IgD-negative memory B cell (primary cell): ENCODE results near the gene SORBS2. TPM values are rescaled to one million over a fixed set of nuclear protein-coding genes. Genes with fewer than 3 reads are reported as not detected.

Experiments
- H3K27ac Mint-ChIP-seq, 3 donors: one replicate each; pipeline ENCODE4 v1.8.0; 2020 to 2022; ENCODE audit warnings: mild to moderate bottlenecking in 3 of 3, mixed read lengths in 3 of 3, moderate library complexity in 1 of 3
- H3K27me3 Mint-ChIP-seq: one replicate; pipeline ENCODE4 v1.8.0; 2021; ENCODE audit warnings: mixed read lengths
- H3K36me3 Mint-ChIP-seq: one replicate; pipeline ENCODE4 v1.8.0; 2020; ENCODE audit warnings: mild to moderate bottlenecking, mixed read lengths
- H3K4me1 Mint-ChIP-seq, 3 donors: one replicate each; pipeline ENCODE4 v1.8.0; 2020 to 2022; ENCODE audit warnings: mixed read lengths in 3 of 3, mild to moderate bottlenecking in 1 of 3
- H3K4me3 Mint-ChIP-seq, 4 donors: one replicate each; pipeline ENCODE4 v1.8.0; 2020 to 2022; ENCODE audit warnings: mild to moderate bottlenecking in 4 of 4, mixed read lengths in 4 of 4, moderate library complexity in 3 of 4
- H3K9me3 Mint-ChIP-seq, 3 donors: one replicate each; pipeline ENCODE4 v1.8.0; 2020 to 2021; ENCODE audit warnings: mixed read lengths in 3 of 3, mild to moderate bottlenecking in 1 of 3
- polyA plus RNA-seq: library from polyadenylated mRNA; unstranded; fragments of 300-500 nt; fragmentation: Illumina TruSeq; gene quantifications from one replicate; pipeline ENCODE4 v1.2.3, GENCODE V29; 2021

Gene SORBS2
- polyA plus RNA-seq, 1 donor from 2014 or later = not detected

GRCh38 chr4:185580699-185581098 is 231.3 kb downstream of the SORBS2 start:
- peaks cover under 1% of the 10 kb centered on the region for H3K36me3 Mint-ChIP-seq
- H3K27me3 Mint-ChIP-seq = peaks cover 9% of the 10 kb centered on the region
- H3K4me1 Mint-ChIP-seq = no peaks in the 10 kb centered on the region
- H3K27ac Mint-ChIP-seq = no peak overlapping the region
- H3K4me3 Mint-ChIP-seq = no peak overlapping the region
- peaks cover 0 to 5% (median 0%) of the 10 kb centered on the region in 3 donors for H3K9me3 Mint-ChIP-seq

DNA sequence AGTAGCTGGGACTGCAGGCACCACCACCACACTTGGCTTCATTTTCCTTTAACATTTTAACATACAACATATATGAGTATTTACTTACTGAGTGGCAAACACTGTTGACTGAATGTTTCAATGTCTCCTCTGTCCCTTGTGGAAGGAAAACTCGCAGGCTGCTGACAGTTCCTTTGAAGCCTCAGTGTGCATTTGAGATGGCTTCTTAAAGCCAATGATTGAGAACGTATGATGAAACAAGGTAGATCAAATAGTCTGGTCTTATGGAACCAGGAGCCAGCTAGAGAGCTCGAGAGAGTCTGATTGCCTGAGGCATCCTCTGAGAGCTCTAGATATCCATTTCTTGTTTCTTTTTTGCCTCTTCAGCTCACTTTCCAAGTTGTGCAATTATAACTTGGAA is 233.7 kb downstream of the SORBS2 start:
- Mint-ChIP-seq H3K9me3 (peaks cover 0 to 5% (median 0%) of the 10 kb centered on the region in 3 donors), H3K4me1 (no peaks in the 10 kb centered on the region), H3K36me3 (no peaks in the 10 kb centered on the region), H3K4me3 (no peak overlapping the region), H3K27ac (no peak overlapping the region), H3K27me3 (peaks cover 9% of the 10 kb centered on the region)

DNA sequence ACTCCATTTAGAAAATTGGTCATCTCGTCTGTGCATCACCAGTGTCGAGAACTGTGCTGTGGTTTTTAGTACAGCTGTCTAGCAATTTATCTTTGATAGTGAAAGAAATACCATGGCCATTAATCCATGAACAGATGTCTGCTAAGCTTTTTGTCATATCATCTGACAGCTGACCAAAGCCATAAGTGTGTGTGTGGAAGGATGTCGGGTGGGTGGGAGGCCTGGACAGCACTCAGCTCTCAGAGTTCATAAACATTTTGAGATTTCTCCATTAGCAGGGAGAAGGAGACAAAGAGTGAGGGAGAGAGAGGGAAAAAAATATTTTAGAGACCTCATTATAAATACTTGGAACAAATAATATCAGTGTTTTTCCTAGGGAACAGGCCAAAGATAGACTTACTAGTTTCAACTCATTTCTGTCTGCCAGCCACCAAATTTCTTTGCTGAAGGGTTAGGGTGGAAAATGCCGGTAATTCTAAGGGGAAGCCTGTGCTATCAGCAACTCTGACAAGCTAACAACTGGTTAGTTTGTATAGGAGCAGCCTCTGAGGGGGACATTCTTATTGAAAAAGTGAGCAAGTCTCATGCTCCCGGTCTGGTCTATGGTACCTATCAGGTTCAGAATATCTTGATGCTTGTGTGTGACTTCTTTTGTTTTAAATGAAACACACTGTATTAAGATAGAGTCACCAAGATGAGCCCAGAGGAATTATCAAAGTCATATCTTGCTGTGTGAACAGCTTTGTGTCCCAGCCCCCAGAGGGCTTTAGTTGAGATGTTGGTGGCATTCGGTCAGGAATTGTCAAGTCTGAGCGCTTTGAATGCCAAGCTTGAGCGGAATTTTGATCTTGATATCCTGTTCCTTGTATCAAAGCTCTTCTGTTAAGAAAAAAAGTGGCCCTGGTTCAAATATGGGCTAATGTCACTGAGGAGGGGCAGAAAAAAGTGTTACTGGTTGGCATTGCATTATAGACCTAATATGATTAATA is 234.7 kb downstream of the SORBS2 start:
- H3K27ac Mint-ChIP-seq = no peak overlapping the region

DNA sequence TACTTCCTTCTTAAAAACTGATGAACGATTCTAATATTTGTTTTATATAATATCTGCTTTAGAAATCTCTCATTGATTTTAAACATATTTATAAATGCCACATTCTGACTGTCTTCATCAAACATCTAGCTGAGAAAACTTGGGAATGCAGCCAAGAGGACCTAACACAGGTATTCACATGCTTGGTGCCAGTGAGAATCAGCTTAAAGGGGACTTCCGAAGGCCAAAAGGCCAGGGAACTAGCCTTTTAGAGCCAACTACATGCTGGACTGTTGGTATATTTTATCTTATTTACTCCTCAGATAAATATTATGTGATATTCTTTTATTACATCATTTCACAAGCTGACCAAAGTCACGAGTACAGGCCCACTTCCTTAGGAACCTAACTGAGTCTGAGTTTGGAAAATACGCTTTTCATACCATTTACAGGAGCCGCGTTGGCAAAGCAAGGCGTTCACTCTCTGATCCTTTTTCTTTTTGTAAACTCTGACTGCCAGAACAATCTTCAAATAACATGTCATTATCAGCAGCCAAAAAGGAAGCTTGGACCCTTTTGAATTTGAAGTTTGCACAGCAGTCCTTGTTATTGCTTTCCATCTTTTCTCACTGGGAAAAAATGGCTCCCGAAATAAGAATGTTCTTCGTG is 235.6 kb downstream of the SORBS2 start:
- Mint-ChIP-seq H3K9me3 (peaks cover 0 to 5% (median 0%) of the 10 kb centered on the region in 3 donors), H3K36me3 (no peaks in the 10 kb centered on the region), H3K27me3 (peaks cover 9% of the 10 kb centered on the region), H3K27ac (no peak overlapping the region), H3K4me3 (no peak overlapping the region), H3K4me1 (no peaks in the 10 kb centered on the region)

More for the DNA sequence above, 234.7 kb downstream of the SORBS2 start:
- Mint-ChIP-seq H3K27me3 (peaks cover 9% of the 10 kb centered on the region), H3K36me3 (no peaks in the 10 kb centered on the region), H3K4me1 (no peaks in the 10 kb centered on the region), H3K4me3 (no peak overlapping the region), H3K9me3 (peaks cover 0 to 5% (median 0%) of the 10 kb centered on the region in 3 donors)

DNA sequence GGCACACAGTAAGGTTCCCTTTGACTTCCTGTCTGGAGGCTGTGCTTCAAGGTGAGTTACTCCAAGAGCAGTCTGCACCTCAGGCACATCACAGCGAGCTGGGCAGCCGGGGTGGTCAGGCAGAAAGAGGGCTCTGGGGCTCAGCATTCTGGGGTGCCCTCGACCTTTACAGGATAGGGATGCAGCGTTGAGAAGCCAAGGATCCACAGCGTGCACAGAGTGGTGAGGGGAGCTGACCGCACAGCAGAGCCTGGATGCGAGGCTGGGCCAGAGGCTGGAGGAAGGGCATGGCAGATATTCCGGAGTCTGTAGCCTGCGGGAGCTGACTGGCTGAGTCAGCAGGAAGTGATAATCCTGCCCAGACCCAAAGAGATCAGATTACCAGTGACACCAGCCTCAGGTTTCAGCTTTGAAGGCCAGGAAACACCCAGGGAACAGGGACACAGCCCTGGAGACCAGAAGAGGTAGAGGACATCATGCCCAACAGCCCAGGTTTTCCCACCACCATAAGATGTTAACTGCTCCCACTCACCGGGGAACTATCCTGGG is 238.3 kb downstream of the SORBS2 start:
- Mint-ChIP-seq H3K9me3 (peaks cover 0 to 3% (median 0%) of the 10 kb centered on the region in 3 donors), H3K27me3 (peaks cover 9% of the 10 kb centered on the region), H3K4me3 (no peak overlapping the region), H3K36me3 (no peaks in the 10 kb centered on the region), H3K27ac (no peak overlapping the region), H3K4me1 (no peaks in the 10 kb centered on the region)

GRCh38 chr4:185570727-185571126 is 241.3 kb downstream of the SORBS2 start:
- Mint-ChIP-seq H3K4me1 (no peaks in the 10 kb centered on the region), H3K27me3 (peaks cover 2% of the 10 kb centered on the region), H3K4me3 (no peak overlapping the region), H3K36me3 (no peaks in the 10 kb centered on the region), H3K27ac (no peak overlapping the region), H3K9me3 (no peaks in the 10 kb centered on the region)

DNA sequence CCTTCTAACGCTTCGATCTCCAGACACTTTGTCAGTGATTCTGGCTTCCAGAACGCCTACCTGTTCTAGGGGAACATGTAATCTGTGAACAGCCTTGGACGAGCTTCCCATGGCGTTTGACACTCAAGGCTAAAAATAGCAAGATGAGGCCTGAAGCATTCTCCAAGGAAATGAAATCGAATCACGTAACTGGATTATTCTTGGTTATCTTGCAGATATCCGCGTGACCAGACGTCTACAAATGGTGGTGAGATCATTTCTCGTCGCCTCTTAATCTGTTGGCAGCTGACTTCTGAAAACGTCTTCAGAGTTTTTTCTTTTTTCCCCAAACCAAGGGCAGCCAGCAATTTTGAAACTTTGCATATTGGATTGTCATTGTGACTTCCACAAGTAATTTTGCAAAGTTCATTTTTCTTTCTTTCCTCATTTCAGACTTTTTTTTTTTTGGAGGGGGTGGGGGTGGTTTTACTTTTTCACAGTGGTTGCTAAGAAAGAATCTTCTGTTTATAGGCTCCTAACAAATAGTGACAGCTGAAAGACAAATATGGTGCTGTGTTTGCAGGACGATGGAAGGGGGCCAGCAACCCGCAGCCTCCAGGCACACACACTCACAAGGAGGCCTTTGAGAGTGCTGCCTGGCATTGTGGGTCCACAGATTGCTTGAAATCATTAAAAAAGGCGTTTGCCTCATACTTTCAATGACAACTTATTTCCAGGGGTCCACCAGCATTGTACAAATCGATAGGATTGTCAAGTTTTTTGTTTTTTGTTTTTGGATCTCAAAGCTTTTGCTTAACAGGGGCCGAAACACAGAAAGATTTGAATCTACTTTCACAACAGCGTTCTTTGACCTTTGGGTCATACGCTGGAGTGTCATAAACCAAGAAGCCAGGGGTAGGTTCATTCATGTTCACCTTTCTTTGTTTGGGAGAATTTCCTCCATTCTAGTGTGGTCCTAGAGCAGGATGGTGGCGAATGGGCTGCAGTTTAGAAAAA is 244.3 kb downstream of the SORBS2 start:
- no peak overlapping the region for H3K27ac Mint-ChIP-seq
- no peaks in the 10 kb centered on the region for H3K4me1 Mint-ChIP-seq
- no peaks in the 10 kb centered on the region for H3K27me3 Mint-ChIP-seq
- no peak overlapping the region for H3K4me3 Mint-ChIP-seq
- H3K36me3 Mint-ChIP-seq = no peaks in the 10 kb centered on the region
- peaks cover 0 to 5% (median 3%) of the 10 kb centered on the region in 3 donors for H3K9me3 Mint-ChIP-seq

DNA sequence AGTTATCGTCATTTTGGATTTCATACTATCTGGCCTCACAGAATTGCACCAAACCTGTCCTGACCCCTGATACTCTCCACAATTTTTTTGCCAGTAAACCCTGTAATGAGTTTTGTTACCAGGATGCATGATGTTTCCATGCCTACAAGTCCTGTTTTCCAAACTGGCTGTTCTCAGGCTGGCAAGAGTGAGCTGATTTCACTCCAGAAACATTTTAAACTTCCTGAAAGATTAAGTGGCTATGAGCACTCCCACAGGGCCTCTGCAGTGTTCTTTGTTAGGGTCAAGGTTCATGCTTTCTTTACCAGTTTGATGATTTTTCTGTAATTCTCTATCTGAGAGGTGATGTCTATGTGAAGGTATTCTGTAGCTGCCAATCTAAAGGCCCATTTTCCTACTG is 245.0 kb downstream of the SORBS2 start:
- Mint-ChIP-seq H3K27me3 (no peaks in the 10 kb centered on the region), H3K27ac (no peak overlapping the region), H3K36me3 (no peaks in the 10 kb centered on the region), H3K9me3 (peaks cover 0 to 5% (median 3%) of the 10 kb centered on the region in 3 donors), H3K4me1 (no peaks in the 10 kb centered on the region), H3K4me3 (no peak overlapping the region)

GRCh38 chr4:185566425-185566824 is 245.6 kb downstream of the SORBS2 start:
- no peak overlapping the region for H3K4me3 Mint-ChIP-seq
- H3K4me1 Mint-ChIP-seq = no peaks in the 10 kb centered on the region

GRCh38 chr4:185565696-185566095 is 246.3 kb downstream of the SORBS2 start:
- Mint-ChIP-seq H3K27me3 (no peaks in the 10 kb centered on the region), H3K36me3 (no peaks in the 10 kb centered on the region), H3K27ac (no peak overlapping the region), H3K4me1 (no peaks in the 10 kb centered on the region), H3K4me3 (no peak overlapping the region), H3K9me3 (peaks cover 0 to 5% (median 3%) of the 10 kb centered on the region in 3 donors)

More at GRCh38 chr4:185566425-185566824, 245.6 kb downstream of the SORBS2 start:
- Mint-ChIP-seq H3K27ac (no peak overlapping the region), H3K36me3 (no peaks in the 10 kb centered on the region), H3K27me3 (no peaks in the 10 kb centered on the region), H3K9me3 (peaks cover 0 to 5% (median 3%) of the 10 kb centered on the region in 3 donors)

DNA sequence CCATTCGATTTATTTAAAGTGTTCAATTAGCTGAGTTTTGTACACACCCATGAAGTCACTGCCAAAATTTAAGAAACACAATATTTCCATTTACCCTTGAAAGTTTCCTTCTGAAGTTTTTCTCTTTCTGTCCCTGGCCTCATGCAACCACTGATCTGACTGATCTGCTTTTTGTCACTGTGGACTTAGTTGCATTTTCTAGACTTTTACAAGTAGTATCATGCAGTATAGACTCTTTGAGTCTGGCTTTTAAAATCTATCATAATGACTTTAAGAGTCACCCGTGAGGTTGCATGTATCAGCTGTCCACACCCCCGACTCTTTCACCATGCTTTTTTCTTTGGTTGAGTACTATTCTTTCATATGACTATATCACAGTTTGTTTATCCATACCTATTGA is 247.6 kb downstream of the SORBS2 start:
- no peaks in the 10 kb centered on the region for H3K36me3 Mint-ChIP-seq

DNA sequence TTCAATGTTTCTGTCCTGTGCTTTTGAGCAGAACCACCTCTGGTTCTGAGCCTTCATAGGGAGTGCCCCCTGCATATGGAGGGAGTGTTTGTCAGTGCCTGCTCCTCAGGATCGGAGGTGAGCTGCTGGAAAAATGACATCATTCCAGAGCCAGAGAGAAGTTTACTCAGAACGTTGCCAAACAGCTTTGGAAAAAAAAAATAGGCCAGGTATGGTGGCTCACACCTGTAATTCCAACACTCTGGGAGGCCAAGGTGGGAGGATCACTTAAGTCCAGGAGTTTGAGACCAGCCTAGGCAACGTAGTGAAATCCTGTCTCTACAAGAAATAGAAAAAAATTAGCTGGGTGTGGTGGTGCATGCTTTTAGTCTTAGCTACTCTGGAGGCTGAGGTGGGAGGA is 249.5 kb downstream of the SORBS2 start:
- peaks cover 14% of the 10 kb centered on the region for H3K27me3 Mint-ChIP-seq
- peaks cover 3 to 5% (median 3%) of the 10 kb centered on the region in 3 donors for H3K9me3 Mint-ChIP-seq
- H3K4me3 Mint-ChIP-seq = no peak overlapping the region
- no peaks in the 10 kb centered on the region for H3K36me3 Mint-ChIP-seq
- peak overlapping the region in 1 of 3 donors; percentile 33 for H3K27ac Mint-ChIP-seq
- no peaks in the 10 kb centered on the region for H3K4me1 Mint-ChIP-seq

More for the DNA sequence above, 247.6 kb downstream of the SORBS2 start:
- Mint-ChIP-seq H3K27ac (no peak overlapping the region), H3K27me3 (peaks cover 2% of the 10 kb centered on the region), H3K4me1 (no peaks in the 10 kb centered on the region), H3K4me3 (no peak overlapping the region), H3K9me3 (peaks cover 0 to 5% (median 3%) of the 10 kb centered on the region in 3 donors)

DNA sequence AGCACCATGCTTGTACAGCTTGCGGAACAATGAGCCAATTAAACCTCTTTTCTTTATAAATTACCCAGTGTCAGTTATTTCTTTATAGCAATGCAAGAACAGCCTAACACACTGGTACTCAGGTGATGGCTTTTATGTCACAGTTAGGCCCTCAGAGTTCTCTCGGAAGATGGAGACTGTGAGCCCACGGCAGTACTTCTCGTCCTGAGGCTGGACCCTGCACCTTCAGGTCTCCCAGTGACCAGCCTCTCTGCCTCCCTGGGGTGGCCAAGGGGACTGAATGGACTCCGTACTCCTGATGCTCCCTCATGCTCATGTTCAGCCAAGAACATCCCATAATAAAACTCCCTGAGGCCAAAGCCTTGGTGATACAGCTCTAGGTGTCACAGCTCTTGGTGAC is 251.7 kb downstream of the SORBS2 start:
- Mint-ChIP-seq H3K27me3 (peaks cover 21% of the 10 kb centered on the region), H3K9me3 (peaks cover 3 to 5% (median 4%) of the 10 kb centered on the region in 3 donors), H3K4me1 (no peaks in the 10 kb centered on the region), H3K36me3 (no peaks in the 10 kb centered on the region), H3K27ac (no peak overlapping the region), H3K4me3 (peak overlapping the region in 1 of 4 donors; percentile 15)

- no peaks in the 10 kb centered on the region for H3K4me1 Mint-ChIP-seq
- peaks cover 22% of the 10 kb centered on the region for H3K27me3 Mint-ChIP-seq
- no peaks in the 10 kb centered on the region for H3K36me3 Mint-ChIP-seq
- H3K4me3 Mint-ChIP-seq = peak overlapping the region in 1 of 4 donors; percentile 15
- H3K27ac Mint-ChIP-seq = no peak overlapping the region
- H3K9me3 Mint-ChIP-seq = peaks cover 3 to 5% (median 4%) of the 10 kb centered on the region in 3 donors
Observed at GRCh38 chr4:185559915-185560281, 252.1 kb downstream of the SORBS2 start.
